Mesothelial cell of epicardium (in vitro differentiated cells): ENCODE measurements around the gene PLIN3. TPM values are rescaled to one million over a fixed set of nuclear protein-coding genes. Genes with fewer than 3 reads are reported as not detected.
A peak's percentile ranks its signal among the peaks of the same experiment; 100 is the strongest.
"Not testable (repeated sequence)": the region's sequence is repeated elsewhere in the genome, so short reads cannot be mapped to it uniquely, and the experiment has no call there.

Experiments
- DNase-seq, 2 experiments: peaks; one replicate each; pipeline ENCODE4 v3.0.0; 2021; ENCODE audit warnings: low spot score in 2 of 2; ENCODE audit not compliant: unreplicated experiment in 2 of 2
- H3K27ac Mint-ChIP-seq: 2 replicates; pipeline ENCODE4 v1.8.0; 2021; ENCODE audit warnings: mixed read lengths
- H3K27me3 Mint-ChIP-seq: 2 replicates; pipeline ENCODE4 v1.8.0; 2021; ENCODE audit warnings: low read depth, mixed read lengths
- H3K36me3 Mint-ChIP-seq: 2 replicates; pipeline ENCODE4 v1.8.0; 2021; ENCODE audit warnings: mixed read lengths
- H3K4me1 Mint-ChIP-seq: 2 replicates; pipeline ENCODE4 v1.8.0; 2021; ENCODE audit warnings: mixed read lengths
- H3K4me3 Mint-ChIP-seq: 2 replicates; pipeline ENCODE4 v1.8.0; 2021; ENCODE audit warnings: mild to moderate bottlenecking, moderate library complexity, mixed read lengths
- H3K9me3 Mint-ChIP-seq: 2 replicates; pipeline ENCODE4 v1.8.0; 2021; ENCODE audit warnings: mixed read lengths
- total RNA-seq: library from RNA; stranded (reverse); gene quantifications from 3 replicates; pipeline ENCODE4 v1.2.1, GENCODE V29; 2021
- TF ChIP-seq, protein P1 (sequence below): fragments of 200-600 bp; sonication (generic); IDR thresholded peaks from one replicate; pipeline ENCODE4 v1.5.0; 2021; ENCODE audit warnings: antibody characterized with exemption; ENCODE audit not compliant: unreplicated experiment

Gene PLIN3
- total RNA-seq, 1 donor from 2014 or later = 55.6 TPM

DNA sequence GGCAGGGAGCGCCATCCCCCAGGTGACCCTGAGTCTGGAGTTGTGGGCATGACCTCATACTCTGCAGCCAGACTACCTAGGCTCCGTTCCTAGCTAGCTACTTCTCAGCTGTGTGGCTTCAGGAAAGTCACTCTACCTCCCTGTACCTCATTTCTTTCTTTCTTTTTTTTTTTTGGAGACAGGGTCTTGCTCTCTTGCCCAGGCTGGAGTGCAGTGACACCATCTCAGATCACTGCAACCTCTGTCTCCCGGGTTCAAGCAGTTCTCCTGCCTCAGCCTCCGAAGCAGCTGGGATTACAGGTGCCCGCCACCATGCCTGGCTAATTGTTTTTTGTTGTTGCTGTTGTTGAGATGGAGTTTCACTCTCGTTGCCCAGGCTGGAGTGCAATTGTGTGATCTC lies 15.0 kb downstream of the PLIN3 start:
- H3K4me1 Mint-ChIP-seq = no peaks in the 10 kb centered on the region
- no peak overlapping the region for H3K27ac Mint-ChIP-seq
- no peak overlapping the region for H3K4me3 Mint-ChIP-seq
- no peak for DNase-seq
- H3K36me3 Mint-ChIP-seq = peaks cover 29% of the 10 kb centered on the region
- no peaks in the 10 kb centered on the region for H3K9me3 Mint-ChIP-seq
- no peaks in the 10 kb centered on the region for H3K27me3 Mint-ChIP-seq
- TF ChIP-seq, protein P1, sequence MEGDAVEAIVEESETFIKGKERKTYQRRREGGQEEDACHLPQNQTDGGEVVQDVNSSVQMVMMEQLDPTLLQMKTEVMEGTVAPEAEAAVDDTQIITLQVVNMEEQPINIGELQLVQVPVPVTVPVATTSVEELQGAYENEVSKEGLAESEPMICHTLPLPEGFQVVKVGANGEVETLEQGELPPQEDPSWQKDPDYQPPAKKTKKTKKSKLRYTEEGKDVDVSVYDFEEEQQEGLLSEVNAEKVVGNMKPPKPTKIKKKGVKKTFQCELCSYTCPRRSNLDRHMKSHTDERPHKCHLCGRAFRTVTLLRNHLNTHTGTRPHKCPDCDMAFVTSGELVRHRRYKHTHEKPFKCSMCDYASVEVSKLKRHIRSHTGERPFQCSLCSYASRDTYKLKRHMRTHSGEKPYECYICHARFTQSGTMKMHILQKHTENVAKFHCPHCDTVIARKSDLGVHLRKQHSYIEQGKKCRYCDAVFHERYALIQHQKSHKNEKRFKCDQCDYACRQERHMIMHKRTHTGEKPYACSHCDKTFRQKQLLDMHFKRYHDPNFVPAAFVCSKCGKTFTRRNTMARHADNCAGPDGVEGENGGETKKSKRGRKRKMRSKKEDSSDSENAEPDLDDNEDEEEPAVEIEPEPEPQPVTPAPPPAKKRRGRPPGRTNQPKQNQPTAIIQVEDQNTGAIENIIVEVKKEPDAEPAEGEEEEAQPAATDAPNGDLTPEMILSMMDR = no peak

DNA sequence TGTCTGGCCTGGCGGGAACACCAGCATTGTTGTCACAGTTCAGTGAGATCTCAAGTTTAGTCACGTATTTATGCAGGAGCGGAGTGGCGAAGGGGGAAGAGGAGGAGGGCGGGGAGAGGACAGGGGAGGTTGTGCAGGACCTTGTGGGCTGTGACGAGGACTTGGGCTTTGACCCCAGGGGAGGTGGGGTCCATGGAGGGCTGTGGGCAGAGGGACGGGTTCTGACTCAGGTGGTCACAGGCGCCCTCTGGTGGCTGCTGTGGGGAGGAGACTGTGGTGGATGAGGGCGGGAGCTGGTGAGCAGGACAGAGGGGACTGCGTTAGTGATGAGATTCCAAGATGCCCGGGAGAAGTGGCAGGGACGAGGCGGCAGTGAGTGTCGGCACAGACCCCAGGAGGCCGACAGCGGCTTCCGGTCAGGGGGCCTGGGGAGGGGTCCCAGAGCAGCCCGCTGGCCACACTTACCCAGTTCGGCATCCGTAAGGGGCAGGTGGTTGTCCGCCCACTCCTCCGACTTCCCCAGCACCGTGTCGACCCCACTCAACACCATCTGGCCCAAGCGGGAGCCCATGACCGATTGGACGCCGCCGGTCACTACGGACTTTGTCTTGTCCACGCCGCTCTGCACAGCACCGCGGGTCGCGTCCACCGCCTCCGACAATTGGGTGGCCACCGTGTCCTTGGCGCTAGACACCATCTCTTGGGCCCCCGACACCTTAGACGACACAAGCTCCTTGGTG lies 15.7 kb downstream of the PLIN3 start:
- Mint-ChIP-seq H3K4me1 (no peaks in the 10 kb centered on the region), H3K27me3 (no peaks in the 10 kb centered on the region), H3K36me3 (peaks cover 26% of the 10 kb centered on the region), H3K9me3 (no peaks in the 10 kb centered on the region), H3K4me3 (no peak overlapping the region), H3K27ac (no peak overlapping the region)
- DNase-seq = peak; percentile 36 to 78
- TF ChIP-seq, protein P1 = peak; percentile 64

DNA sequence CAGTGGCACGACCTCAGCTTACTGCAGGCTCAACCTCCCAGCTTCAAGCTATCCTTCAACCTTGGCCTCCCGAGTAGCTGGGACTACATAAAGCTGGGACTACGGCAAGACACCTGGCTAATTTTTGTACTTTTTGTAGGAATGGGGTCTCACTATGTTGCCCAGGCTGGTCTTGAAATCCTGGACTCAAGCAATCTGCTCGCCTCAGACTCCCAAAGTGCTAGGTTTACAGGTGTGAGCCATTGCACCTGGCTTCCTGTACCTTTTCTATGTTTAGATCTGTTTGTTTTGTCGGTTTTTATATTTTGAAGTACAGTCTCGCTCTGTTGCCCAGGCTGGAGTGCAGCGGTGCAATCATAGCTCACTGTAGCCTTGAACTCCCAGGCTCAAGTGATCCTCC lies 18.4 kb downstream of the PLIN3 start:
- H3K27ac Mint-ChIP-seq = no peak overlapping the region
- H3K4me3 Mint-ChIP-seq = no peak overlapping the region
- H3K4me1 Mint-ChIP-seq = no peaks in the 10 kb centered on the region
- TF ChIP-seq, protein P1 = no peak
- peaks cover 23% of the 10 kb centered on the region for H3K36me3 Mint-ChIP-seq
- DNase-seq = no peak
- H3K27me3 Mint-ChIP-seq = no peaks in the 10 kb centered on the region
- no peaks in the 10 kb centered on the region for H3K9me3 Mint-ChIP-seq

DNA sequence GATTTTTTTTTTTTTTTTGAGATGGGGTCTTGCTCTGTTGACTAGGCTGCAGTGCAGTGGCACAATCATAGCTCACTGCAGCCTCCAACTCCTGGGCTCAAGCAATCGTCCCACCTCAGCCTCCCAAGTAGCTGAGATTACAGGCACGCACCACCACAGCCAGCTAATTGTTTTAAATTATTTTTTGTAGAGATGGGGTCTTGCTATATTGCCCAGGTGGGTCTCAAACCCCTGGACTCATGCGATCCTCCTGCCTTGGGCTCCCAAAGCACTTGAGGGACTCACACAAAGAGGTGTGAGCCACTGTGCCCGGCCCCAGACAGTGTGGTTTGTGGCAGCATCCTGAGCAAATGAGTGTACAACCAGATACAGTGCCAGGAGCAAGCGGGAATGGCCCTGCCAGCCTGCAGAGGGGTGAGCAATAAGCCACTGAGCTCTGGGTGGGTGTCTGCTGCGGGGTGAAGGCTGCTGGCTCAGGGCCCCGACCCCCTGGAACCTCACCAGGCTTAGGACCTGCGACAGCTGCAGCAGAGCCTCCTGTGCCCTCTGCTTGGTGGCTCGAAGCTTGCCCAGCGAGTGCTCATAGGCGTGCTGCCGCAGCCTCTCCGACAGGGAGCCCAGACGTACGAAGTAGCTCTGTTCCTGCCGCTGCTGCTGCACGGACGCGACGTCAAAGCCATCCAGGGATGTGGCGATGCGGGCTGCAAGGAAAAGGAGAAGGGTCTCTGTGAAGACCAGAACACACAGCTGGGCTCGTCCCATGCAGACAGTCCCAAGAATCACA lies 20.1 kb downstream of the PLIN3 start:
- H3K4me1 Mint-ChIP-seq = no peaks in the 10 kb centered on the region
- TF ChIP-seq, protein P1 = no peak
- no peak for DNase-seq
- H3K27me3 Mint-ChIP-seq = no peaks in the 10 kb centered on the region
- H3K27ac Mint-ChIP-seq = no peak overlapping the region
- H3K9me3 Mint-ChIP-seq = no peaks in the 10 kb centered on the region
- H3K4me3 Mint-ChIP-seq = no peak overlapping the region
- H3K36me3 Mint-ChIP-seq = peaks cover 29% of the 10 kb centered on the region

DNA sequence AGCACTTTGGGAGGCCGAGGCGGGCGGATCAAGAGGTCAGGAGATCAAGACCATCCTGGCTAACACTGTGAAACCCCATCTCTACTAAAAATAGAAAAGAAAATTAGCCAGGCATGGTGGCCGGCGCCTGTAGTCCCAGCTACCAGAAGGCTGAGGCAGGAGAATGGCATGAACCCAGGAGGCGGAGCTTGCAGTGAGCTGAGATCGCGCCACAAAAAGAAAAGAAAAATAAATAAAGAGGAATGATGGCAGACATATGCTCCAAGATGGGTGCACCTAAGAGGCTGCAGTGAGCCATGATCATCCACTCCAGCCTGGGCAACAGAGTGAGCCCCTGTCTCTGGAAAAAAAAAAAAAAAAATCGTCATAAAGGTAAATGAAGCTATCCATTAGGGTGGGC lies 21.5 kb downstream of the PLIN3 start:
- H3K9me3 Mint-ChIP-seq, H3K4me3 Mint-ChIP-seq, DNase-seq, H3K27me3 Mint-ChIP-seq, H3K27ac Mint-ChIP-seq, H3K4me1 Mint-ChIP-seq: not testable (repeated sequence)
- H3K36me3 Mint-ChIP-seq = peaks cover 30% of the 10 kb centered on the region
